Common myeloid progenitor, CD34-positive (primary cell): ENCODE data around the gene LZTS3.

Experiments
- CTCF ChIA-PET: fragments of 350-600 bp; sonication (Branson Sonifier 250); formaldehyde crosslinking; loops from one replicate; lab custom pipeline; 2021; ENCODE audit warnings: antibody characterized with exemption; lab: Charles Lee
- POLR2A ChIA-PET: fragments of 350-600 bp; sonication (Branson Sonifier 250); formaldehyde crosslinking; loops from one replicate; lab custom pipeline; 2021; ENCODE audit warnings: antibody characterized with exemption; lab: Charles Lee
- DNase-seq, 3 donors: peaks; one replicate each; pipeline versions ENCODE4 v3.0.0 to v3.0.0-alpha.2; 2013
- H3K27ac ChIP-seq, 2 experiments: 1 replicate in 1 of 2; 2 replicates in 1 of 2; pipeline ENCODE4 v1.7.0; 2013; ENCODE audit warnings: inconsistent platforms in 2 of 2, low read length in 2 of 2, mild to moderate bottlenecking in 2 of 2, low read depth in 1 of 2, moderate library complexity in 1 of 2; ENCODE audit not compliant: severe bottlenecking in 2 of 2, insufficient read depth in 1 of 2, poor library complexity in 1 of 2
- H3K27me3 ChIP-seq, 5 experiments: replicated peaks in 2 of 5; 1 replicate in 3 of 5; 2 replicates in 2 of 5; pipeline versions ENCODE4 v1.6.1 to v1.7.0; 2013; ENCODE audit warnings: low read length in 4 of 5, mild to moderate bottlenecking in 2 of 5, moderate library complexity in 2 of 5, inconsistent platforms in 1 of 5; ENCODE audit not compliant: insufficient read depth in 5 of 5, control insufficient read depth in 4 of 5
- H3K36me3 ChIP-seq, 4 experiments: 1 replicate in 2 of 4; 2 replicates in 2 of 4; pipeline versions ENCODE4 v1.6.1 to v1.7.0; 2013; ENCODE audit warnings: low read length in 3 of 4, control low read depth in 1 of 4, mild to moderate bottlenecking in 1 of 4; ENCODE audit not compliant: control insufficient read depth in 4 of 4, insufficient read depth in 4 of 4
- H3K4me1 ChIP-seq, 4 experiments: 1 replicate in 3 of 4; 2 replicates in 1 of 4; pipeline versions ENCODE4 v1.6.1 to v1.7.1; 2013; ENCODE audit warnings: low read length in 3 of 4, mild to moderate bottlenecking in 3 of 4, control low read depth in 1 of 4, inconsistent platforms in 1 of 4, moderate library complexity in 1 of 4; ENCODE audit not compliant: control insufficient read depth in 4 of 4, insufficient read depth in 4 of 4; ENCODE audit errors: control extremely low read depth in 1 of 4
- H3K4me3 ChIP-seq, 7 experiments: 1 replicate in 4 of 7; 2 replicates in 3 of 7; pipeline versions ENCODE4 v1.5.1 to v1.7.0; 2013; ENCODE audit warnings: mild to moderate bottlenecking in 7 of 7, low read length in 6 of 7, moderate library complexity in 6 of 7, inconsistent platforms in 2 of 7, low read depth in 2 of 7, control low read depth in 1 of 7; ENCODE audit not compliant: insufficient read depth in 4 of 7, control insufficient read depth in 1 of 7; ENCODE audit errors: extremely low read depth in 1 of 7
- H3K9me3 ChIP-seq, 5 experiments: 1 replicate in 4 of 5; 2 replicates in 1 of 5; pipeline versions ENCODE4 v1.6.1 to v1.7.1; 2013; ENCODE audit warnings: low read length in 4 of 5, mild to moderate bottlenecking in 2 of 5, inconsistent platforms in 1 of 5, low read depth in 1 of 5, moderate library complexity in 1 of 5; ENCODE audit not compliant: control insufficient read depth in 4 of 5, insufficient read depth in 2 of 5; ENCODE audit errors: control extremely low read depth in 1 of 5
- WGBS: methylation state at CpG from one replicate; pipeline ENCODE4 v1.1.5; 2013; ENCODE audit not compliant: insufficient coverage; 5-methylcytosine and 5-hydroxymethylcytosine counted together

Gene LZTS3

DNA sequence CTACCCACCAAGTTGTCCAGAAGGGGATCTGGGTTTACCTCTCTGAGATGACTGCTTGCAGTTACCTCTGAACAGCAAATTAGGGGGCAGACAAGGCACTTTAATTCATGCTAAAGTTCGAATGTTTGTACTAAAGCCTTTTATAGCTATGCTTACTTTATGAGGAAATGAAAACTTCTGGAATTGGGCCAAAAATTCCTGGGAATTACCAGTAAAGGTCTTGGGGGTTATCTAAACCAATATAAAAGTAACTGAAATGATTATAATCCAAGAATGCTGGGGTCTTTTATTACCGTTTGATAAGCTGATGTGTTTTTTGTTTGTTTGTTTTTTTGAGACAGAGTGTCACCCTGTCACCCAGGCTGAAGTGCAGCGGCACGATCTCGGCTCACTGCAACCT is 7.9 kb upstream of the LZTS3 start:
- Histone ChIP-seq H3K36me3 (no peaks in the 10 kb centered on the region), H3K4me1 (peaks cover 0 to 4% (median under 1%) of the 10 kb centered on the region in 4 experiments), H3K9me3 (no peaks in the 10 kb centered on the region), H3K27me3 (no peaks in the 10 kb centered on the region), H3K4me3 (no peak overlapping the region), H3K27ac (no peak overlapping the region)
- 90% methylated on average over 4 of the region's 5 CpGs for WGBS
- CTCF ChIA-PET: no interaction called here
- POLR2A ChIA-PET: interaction anchor here (0.5 kb wide), 1 partner anchor 26 kb away, joined by 3 read pairs; no protein-coding TSS in a partner anchor
- no peak for DNase-seq

DNA sequence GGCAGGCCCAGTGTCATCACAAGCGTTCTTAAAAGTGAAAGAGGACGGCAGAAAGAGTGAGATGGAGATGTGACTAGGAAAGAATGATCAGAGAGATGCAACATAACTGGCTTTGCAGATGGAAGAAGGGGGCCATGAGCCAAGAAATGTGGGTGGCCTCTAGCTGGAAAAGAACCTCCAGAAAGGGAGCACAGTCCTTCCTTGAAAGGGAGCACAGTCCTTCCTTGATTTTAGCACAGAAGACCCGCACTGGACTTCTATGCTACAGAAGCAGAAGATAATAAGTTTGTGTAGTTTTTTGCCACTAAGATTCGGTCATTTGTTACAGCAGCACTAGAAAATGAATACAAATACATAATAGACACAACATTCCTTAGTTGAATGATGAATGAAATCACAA is 7.0 kb upstream of the LZTS3 start:
- Histone ChIP-seq H3K27ac (no peak overlapping the region), H3K36me3 (no peaks in the 10 kb centered on the region), H3K4me3 (no peak overlapping the region), H3K27me3 (peaks cover 0 to 6% (median 4%) of the 10 kb centered on the region in 5 experiments), H3K4me1 (peaks cover 0 to 4% (median under 1%) of the 10 kb centered on the region in 4 experiments), H3K9me3 (no peaks in the 10 kb centered on the region)
- ChIA-PET CTCF (interaction anchor here (0.6 kb wide), 1 partner anchor 131 kb away, joined by 4 read pairs; no protein-coding TSS in a partner anchor), POLR2A (no interaction called here)
- no peak for DNase-seq
- 100% methylated on average over 2 of the region's 4 CpGs for WGBS

DNA sequence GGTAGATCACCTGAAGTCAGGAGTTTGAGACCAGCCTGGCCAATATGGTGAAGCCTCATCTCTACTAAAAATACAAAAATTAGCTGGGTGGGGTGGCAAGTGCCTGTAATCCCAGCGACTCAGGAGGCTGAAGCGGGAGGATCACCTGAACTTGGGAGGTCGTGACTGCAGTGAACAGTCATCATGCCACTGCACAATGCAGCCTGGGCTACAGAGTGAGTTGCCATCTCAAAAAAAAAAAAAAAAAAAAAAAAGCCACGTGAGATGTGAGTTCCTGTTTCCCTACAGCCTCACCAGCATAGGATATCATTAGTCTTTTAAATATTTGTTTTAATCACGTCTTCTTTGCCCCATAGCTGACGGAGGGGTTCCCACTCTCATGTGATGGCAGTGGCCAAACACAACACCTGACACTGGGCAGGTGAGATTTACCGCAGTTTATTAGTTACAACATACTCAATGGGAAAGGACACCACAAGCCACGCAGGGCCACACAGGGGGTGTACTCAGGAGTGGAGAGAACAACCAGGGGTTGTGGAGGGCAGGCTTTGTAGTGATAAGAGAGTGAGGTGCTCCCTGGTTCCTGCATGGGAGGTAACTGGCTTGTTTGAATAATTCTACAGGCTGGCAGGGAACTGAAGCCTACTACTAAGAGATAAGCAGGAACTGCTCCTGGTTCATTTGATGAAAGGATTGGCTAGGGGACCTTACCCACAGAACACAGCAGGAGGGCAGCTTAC is 4.6 kb upstream of the LZTS3 start:
- peaks cover 0 to 16% (median 12%) of the 10 kb centered on the region in 4 experiments for H3K4me1 ChIP-seq
- H3K4me3 ChIP-seq: no peak overlapping the region
- no peaks in the 10 kb centered on the region for H3K36me3 ChIP-seq
- ChIA-PET POLR2A (no interaction called here), CTCF (interaction anchor here (1.0 kb wide), 1 partner anchor 12 kb away, joined by 3 read pairs; no protein-coding TSS in a partner anchor)
- no peaks in the 10 kb centered on the region for H3K9me3 ChIP-seq
- 73% methylated on average over 6 of the region's 8 CpGs for WGBS
- peak in 1 of 3 donors; percentile 40 for DNase-seq
- H3K27me3 ChIP-seq: peaks cover 0 to 22% (median 20%) of the 10 kb centered on the region in 5 experiments
- H3K27ac ChIP-seq: no peak overlapping the region

DNA sequence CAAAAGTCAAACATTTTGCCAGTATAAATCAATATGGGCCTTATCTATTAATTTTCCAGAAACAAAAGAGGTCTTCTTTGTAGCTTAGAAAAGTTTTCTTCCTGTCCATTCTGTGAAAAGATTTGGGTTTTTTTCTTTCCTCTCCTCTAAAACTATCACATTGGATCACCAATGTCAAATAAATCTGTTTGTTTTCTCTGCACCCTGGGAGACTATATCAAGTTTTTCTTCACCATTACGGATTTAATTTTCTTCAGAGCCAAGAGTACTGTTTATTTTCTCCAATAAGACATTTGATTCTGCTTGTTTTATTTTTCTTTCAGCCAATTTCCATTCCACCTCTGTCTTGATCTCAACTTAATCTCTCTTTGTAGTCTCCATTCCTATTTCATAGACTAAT is 1.9 kb upstream of the LZTS3 start:
- CTCF ChIA-PET: interaction anchor here (1.4 kb wide), 1 partner anchor 10 kb away, joined by 4 read pairs; no protein-coding TSS in a partner anchor
- no peaks in the 10 kb centered on the region for H3K9me3 ChIP-seq
- POLR2A ChIA-PET: no interaction called here
- H3K36me3 ChIP-seq: no peaks in the 10 kb centered on the region
- H3K27ac ChIP-seq: no peak overlapping the region
- no peak for DNase-seq
- H3K4me1 ChIP-seq: peaks cover 0 to 20% (median 17%) of the 10 kb centered on the region in 4 experiments
- 80% methylated on average over 1 of the region's 1 CpG for WGBS
- H3K27me3 ChIP-seq: peaks cover 4 to 29% (median 22%) of the 10 kb centered on the region in 5 experiments
- no peak overlapping the region for H3K4me3 ChIP-seq

DNA sequence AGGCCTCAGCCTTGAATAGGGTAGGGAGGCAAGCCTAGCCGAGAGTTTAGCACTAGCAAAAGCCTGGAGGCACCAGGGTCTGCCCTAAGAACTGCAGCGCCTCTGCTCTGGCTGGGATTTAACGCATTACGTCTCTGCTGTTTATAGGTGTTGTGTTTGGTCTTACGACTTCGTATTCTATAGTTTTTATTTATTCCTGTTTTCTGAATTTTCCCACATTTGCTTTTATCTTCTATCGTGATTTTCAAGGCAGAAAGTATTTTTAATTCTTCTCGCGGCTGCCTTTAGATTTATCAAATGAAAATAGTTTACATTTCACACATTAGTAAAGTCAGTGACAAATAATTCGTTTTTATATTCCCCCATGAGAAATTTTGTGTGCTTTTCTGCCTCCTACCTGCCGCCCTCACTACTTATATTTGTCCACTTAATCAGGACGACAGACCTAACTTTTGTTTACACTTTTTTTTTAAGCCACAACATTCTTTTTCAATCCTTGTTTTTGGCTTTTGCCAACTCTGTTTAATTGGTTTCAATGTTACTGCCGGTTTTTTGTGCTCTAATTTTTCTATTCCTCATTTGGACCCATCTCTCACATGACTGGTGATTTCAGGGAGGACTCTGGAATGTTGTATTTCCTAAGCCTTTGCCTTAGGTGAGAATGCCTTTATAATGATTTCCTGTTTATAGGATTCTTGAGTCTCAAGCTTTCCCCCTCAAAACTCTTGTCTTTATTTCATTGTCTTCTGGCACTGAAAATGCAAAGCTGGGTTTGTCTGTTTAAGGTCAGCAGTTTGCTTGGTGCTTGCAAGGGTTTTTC is 1.3 kb upstream of the LZTS3 start:
- Histone ChIP-seq H3K9me3 (no peaks in the 10 kb centered on the region), H3K36me3 (no peaks in the 10 kb centered on the region), H3K27me3 (peaks cover 4 to 29% (median 22%) of the 10 kb centered on the region in 5 experiments), H3K4me3 (peak overlapping the region in 4 of 7 experiments; percentile 75 to 87 (median 79)), H3K27ac (no peak overlapping the region), H3K4me1 (peaks cover 0 to 20% (median 17%) of the 10 kb centered on the region in 4 experiments)
- DNase-seq: peak in 2 of 3 donors; percentile 35 to 45
- ChIA-PET CTCF (interaction anchor here (1.4 kb wide), 1 partner anchor 9 kb away, joined by 4 read pairs; no protein-coding TSS in a partner anchor), POLR2A (no interaction called here)
- 17% methylated on average over 3 of the region's 13 CpGs for WGBS

DNA sequence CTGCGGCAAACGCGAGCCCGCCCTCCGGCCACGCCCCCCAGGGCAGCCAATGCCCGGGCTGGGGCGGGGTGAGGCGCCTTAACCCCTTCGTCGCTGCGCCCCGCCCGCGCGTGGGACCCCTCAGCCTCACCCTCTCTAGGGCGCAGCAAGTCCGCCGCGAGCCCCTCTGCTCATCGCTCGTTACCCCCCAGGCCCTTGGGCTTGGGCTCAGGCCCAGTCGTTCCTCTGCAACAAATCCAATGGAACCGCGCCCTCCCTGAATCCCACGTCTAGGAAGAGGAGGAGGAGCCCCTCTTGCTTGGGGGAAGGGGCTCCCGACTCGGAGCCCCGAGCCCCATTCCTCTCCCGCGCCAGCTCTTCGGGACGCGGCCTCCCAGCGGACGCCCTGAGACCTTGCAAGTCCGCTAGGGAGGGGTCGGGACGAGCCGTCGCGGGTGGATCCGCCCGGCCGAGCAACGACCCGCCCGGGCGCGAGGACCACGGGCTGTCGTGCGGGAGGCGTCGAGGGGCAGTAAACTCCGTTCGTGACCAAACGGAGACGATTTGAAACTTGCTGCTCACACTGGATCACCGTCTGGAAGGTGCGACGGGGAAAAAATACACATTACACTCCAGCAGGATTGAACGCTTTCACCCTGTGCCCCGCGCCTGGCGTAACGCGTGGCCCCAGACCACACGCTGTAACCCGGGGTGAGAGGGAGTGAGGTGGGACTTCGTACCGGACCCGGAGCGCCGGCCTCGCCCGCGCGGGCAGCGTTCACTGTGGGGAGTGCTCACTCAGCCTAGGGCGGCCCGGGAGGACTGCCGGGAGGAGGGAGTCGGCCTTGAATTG is 477 bp upstream of the LZTS3 start:
- H3K27ac ChIP-seq: no peak overlapping the region
- peaks cover 8 to 33% (median 24%) of the 10 kb centered on the region in 5 experiments for H3K27me3 ChIP-seq
- ChIA-PET CTCF (no interaction called here), POLR2A (no interaction called here)
- no peaks in the 10 kb centered on the region for H3K36me3 ChIP-seq
- no peaks in the 10 kb centered on the region for H3K9me3 ChIP-seq
- 2% methylated on average over 81 of the region's 84 CpGs for WGBS
- H3K4me1 ChIP-seq: peaks cover 0 to 20% (median 17%) of the 10 kb centered on the region in 4 experiments
- H3K4me3 ChIP-seq: peak overlapping the region; percentile 13 to 87 (median 75)
- peak; percentile 44 to 87 (median 78) for DNase-seq
